Ishikawa (cell line): ENCODE results near the gene TM7SF3.

Experiments used
- CEBPB ChIP-seq: IDR thresholded peaks from 2 replicates; pipeline ENCODE4 v1.6.1; 2012
- EGR1 ChIP-seq: IDR thresholded peaks from 2 replicates; pipeline ENCODE4 v1.6.1; 2012
- EP300 ChIP-seq: IDR thresholded peaks from 2 replicates; pipeline ENCODE4 v1.6.1; 2012; ENCODE audit warnings: borderline replicate concordance
- FOXM1 ChIP-seq: IDR thresholded peaks from 2 replicates; pipeline ENCODE4 v1.6.1; 2012; ENCODE audit warnings: low read depth, borderline replicate concordance
- MAX ChIP-seq: IDR thresholded peaks from 2 replicates; pipeline ENCODE4 v1.6.1; 2012
- NFIC ChIP-seq: IDR thresholded peaks from 2 replicates; pipeline ENCODE4 v1.6.1; 2012
- RAD21 ChIP-seq: IDR thresholded peaks from 2 replicates; pipeline ENCODE4 v1.6.1; 2012; ENCODE audit warnings: low read depth
- REST ChIP-seq: IDR thresholded peaks from 2 replicates; pipeline ENCODE4 v1.6.1; 2012; ENCODE audit warnings: low read depth, mild to moderate bottlenecking
- TAF1 ChIP-seq: IDR thresholded peaks from 2 replicates; pipeline ENCODE4 v1.6.1; 2012; ENCODE audit warnings: low read depth, mild to moderate bottlenecking
- TCF12 ChIP-seq: IDR thresholded peaks from 2 replicates; pipeline ENCODE4 v1.6.1; 2012; ENCODE audit warnings: low read depth
- TEAD4 ChIP-seq: IDR thresholded peaks from 2 replicates; pipeline ENCODE4 v1.6.1; 2012
- USF1 ChIP-seq: IDR thresholded peaks from 2 replicates; pipeline ENCODE4 v1.6.1; 2012
- YY1 ChIP-seq: IDR thresholded peaks from 2 replicates; pipeline ENCODE4 v1.6.1; 2012; ENCODE audit warnings: low read depth
- ZBTB7A ChIP-seq: IDR thresholded peaks from 2 replicates; pipeline ENCODE4 v1.6.1; 2012; ENCODE audit warnings: low read depth

GRCh38 chr12:27015730-27016076, 1.5 kb upstream of the TM7SF3 start:
- TF ChIP-seq RAD21 (peak; percentile 43), EP300 (no peak), CEBPB (no peak), MAX (no peak), YY1 (no peak), TEAD4 (no peak), TAF1 (no peak), REST (no peak), TCF12 (no peak), NFIC (no peak), EGR1 (no peak), ZBTB7A (no peak), FOXM1 (no peak), USF1 (no peak)
